NCI-H2171 treated with DMSO at 0.1 percent for 48 hours (cell line): ENCODE measurements around the gene KIAA0825.

Experiments
- DNase-seq: peaks from one replicate; lab custom pipeline; 2025; lab: John Stamatoyannopoulos, UW

Gene KIAA0825

DNA sequence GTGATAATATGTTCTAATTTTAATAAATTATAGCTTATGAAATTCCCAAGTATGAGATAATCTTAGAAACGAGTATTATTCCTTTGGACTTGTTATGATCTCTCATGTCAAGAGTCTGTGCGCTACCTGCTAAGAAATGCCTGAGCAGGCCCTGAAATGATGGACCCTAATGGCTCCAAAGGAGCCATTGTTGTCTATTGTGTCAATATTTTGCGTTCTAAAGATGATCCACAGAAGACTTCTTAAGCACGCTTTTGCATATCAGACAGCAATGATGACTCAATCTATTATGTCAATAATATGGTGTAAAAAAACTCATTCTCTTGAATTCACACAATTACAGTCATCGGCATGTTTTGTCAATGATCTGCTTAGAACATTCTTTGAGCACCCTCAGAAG lies 306.1 kb downstream of the KIAA0825 start:
- DNase-seq, result no peak

DNA sequence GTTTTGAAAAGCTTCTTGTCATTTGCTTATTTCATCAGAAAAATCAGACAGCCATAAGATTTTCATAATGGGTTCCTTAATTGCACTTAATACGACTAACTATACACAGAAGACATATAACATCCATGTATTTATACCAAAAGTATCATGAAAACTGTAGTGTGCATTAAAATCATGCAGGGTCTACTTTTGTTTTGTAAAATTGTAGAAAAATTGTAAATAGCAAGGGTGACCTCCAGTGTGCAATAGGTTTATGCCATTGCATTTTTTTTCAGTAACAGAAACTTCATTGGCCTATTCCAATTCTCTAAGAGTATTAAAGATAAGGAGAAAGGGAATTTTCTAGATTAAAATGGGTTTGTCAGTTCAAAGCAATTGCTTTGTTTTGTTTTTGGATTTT lies 307.6 kb downstream of the KIAA0825 start:
- DNase-seq, result no peak

DNA sequence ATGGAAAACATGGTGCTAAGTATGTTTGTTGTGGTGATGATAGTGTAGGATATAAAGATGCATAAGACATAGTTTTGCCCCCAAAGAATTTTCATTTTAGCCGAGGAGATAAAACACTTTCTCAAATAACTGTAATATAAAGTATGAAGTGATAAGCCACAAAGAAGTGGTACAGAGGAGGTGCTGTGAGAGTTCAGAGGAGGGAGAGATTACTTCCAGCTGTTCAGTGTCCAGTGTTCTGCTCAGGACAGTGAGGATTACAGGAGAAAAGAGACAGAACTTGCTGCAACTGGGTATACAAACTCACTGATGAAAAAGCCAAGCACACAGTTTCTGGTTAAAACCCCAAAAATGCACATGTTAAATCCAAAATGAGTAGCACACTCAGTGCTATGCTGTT lies 309.3 kb downstream of the KIAA0825 start:
- DNase-seq, result no peak

DNA sequence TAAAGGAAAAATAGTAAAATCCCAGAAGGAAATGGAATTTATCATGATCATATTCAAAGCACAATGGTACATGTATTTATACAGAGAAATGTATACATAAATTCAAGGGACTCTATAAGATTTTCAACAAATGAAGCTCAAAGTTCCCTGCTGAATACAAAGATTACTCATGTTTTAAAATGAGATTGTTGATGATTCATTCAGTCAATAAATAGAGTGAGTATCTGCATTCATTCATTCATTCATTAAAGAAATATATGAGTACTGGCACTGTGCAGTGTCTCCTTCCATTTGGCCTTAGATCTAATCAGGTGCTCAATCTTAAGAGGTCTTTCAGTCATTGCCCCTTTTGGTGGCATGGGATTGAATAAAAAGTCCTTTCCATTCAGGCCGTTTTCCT lies 310.0 kb downstream of the KIAA0825 start:
- DNase-seq, result no peak

DNA sequence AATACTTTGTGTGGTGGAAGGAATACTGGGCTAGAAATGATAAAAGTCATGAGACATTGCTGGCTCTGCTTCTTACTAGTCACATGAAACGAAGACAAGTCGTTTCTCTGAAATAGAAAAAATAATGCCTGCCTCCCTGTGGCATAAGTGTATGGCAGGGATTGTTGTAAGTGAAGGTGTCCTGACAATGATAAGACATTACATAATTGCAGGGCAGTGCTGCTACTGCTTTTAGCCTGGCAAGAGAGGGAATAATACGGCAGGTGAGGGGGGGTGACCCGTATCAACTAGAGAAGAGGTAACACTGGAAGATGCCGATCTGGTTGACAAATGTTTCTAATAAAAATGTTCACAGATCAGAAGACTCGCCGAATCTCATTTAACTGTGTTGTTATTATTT lies 314.3 kb downstream of the KIAA0825 start:
- DNase-seq, result no peak

DNA sequence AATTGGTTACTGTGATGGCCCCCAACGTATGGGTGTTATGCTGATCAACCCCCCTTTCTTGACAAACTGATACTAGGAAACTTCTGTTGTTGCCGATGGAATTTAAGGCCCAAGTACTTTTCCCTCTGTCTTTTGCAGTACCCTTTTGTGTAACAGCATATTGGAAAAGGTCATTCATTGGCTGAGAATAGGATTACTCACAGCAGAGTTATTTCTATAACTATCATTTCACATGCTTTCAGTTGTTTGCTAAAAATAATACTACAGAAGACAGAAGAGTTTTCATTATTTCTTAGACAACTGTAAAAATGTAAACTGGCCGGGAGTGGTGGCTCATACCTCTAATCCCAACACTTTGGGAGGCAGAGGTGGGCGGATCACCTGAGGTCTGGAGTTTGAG lies 329.5 kb downstream of the KIAA0825 start:
- no peak for DNase-seq

DNA sequence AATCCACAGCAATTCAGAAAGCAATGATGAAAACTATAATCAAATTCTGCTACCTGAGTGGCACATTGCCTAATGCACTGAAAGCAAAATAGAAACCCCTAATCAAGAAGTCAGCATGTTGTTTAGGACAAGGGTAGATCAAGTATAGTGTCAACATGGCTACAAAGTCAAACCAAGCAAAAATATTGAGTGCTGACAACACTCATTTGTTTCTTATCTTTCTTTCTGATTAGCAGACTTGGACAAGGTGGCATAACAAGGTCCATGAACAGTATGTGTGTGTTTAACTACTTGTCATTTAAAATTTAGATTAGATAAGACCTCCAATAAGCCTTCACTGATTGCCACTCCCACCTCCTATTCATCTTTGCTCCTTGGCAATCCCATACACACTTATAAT lies 332.4 kb downstream of the KIAA0825 start:
- no peak for DNase-seq

DNA sequence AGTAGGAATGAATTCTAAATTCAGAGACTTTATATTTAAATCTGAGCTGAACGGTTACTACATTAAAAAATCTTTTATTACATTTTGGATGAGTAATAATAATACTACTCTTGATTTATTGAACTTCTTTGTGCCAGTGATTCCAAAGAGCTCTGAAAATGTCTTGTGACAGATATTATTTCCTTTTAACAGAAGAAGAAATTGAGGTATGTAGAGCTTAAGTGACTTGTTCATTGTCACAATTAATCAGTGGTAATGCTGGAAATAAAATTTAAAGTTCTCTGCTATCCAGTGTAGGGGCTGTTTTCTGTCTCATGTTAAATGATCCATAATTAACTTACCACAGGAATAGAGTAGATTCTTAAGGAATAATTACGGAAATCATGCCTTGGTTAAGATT lies 335.3 kb downstream of the KIAA0825 start:
- no peak for DNase-seq

DNA sequence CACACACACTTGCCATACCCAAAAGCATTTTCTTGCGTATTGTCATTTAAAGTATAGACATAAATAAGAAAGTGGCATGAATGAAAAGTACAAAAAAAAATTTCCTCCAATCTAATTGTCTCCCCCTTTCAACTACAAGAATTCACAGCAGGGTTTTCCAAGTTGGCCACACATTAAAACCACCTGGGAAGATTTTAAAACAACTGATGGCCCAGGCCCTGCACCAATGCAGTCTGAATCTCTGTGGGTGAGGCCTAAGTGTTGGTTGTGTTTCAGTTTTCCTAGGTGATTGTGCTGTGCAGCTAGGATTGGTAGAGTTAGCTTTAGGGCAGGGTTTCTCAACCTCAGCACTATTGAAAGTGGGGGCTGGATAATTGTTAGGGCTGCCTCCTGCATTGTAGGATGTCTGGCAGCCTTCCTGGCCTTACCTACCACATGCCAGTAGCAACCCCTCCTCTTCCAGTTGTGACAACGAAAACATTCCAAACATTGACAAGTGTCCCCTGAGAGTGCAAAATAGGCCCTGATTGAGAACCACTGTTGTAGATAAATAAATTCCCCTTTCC lies 337.1 kb downstream of the KIAA0825 start:
- DNase-seq, result no peak

DNA sequence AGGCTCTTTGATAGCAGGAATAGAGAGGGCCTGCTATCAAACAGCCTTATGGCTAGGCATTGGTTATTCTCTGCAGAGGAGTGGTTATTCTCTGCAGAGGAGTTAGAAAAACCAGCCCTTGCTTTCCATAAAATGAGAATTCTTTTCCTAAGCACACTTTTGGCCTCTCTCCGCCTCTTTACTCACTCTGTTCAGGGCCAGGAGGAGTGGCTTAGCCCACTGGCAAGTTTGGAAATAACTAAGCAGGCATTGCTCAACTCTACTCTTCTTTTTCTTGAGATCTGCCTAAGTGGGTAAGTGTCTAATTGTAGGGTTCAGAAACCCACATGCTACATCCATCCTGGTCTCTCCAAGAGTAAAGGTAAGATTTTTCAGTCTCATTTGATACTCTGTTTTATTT lies 341.7 kb downstream of the KIAA0825 start:
- DNase-seq, result no peak

DNA sequence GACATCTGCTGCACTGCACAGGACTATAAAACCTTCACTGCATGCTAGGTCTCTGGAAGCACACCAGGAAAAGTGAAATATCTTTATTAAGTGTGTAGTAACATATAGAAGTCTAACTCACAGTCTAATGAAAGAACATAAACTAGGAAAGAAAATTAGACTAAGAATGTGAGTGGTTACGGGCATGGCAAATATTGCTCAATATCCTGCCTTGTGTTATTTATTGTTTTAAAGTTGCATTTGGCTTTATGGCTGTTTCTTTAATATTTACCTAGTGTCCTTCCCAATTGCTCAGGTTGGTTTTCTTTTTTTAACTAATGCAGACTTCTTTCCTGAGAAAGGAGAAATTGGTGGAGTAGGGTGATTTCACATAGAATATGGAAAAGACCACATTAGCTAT lies 342.4 kb downstream of the KIAA0825 start:
- no peak for DNase-seq

DNA sequence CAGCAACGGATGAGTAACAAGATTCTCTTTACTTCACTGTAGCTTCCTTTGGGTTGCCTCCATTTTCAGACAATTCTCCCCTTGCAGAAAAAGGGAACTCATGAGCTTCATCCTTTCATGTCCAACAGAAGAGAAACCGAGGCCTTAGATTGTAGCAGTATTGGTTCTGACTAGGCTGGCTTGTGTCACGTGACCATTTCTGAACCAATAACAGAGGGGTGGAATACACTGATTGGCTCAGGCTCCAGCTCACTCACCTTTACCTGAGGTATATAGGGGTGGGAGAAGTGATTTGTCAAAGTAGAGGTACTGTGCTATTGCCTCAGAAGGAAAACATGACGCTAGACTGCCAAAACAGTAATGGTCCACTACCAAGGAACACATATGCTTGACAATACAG lies 343.7 kb downstream of the KIAA0825 start:
- no peak for DNase-seq

DNA sequence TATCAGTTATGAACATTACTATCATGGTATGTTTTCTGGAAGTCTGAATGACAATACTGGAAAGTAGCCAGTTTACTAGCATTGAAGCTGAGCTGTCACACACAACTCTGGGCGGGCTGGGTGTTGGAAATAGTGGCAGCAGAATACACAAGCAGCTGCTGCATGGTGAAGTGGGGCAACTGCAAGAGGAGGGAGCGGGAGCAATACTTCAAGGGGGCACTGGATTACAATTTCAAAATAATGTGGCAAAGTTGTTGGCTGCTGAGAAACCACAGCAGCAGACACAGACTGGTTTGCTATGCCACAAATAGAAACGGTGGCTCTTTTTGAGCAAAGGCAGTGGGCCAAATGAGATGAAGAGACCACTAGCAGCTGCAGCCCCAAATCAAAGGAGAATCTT lies 350.2 kb downstream of the KIAA0825 start:
- no peak for DNase-seq

DNA sequence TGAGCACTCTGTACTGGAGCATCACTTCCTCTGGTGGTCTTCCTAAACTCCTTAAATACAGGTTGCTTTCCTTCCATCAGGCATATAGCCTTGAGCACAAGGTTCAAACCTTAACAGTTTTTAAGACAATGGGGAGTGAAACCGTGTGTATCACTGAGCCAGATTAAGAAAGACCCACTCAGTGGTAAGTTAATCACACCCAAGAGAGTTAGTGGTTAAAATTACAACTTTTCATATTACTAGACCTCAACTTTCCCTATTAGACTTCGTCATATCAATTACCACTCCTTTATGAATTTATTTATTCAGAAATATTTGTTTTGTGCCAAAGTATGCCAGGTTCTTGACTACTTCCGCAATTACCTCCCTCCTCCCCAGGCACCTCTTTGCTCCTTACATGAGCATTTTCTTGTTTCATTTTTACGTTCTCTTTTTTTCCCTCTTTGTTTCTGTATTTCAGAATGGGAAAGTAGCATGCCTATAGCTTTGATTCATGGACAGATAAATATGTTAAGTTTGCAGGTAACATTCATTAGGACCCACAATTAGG lies 351.0 kb downstream of the KIAA0825 start:
- no peak for DNase-seq

DNA sequence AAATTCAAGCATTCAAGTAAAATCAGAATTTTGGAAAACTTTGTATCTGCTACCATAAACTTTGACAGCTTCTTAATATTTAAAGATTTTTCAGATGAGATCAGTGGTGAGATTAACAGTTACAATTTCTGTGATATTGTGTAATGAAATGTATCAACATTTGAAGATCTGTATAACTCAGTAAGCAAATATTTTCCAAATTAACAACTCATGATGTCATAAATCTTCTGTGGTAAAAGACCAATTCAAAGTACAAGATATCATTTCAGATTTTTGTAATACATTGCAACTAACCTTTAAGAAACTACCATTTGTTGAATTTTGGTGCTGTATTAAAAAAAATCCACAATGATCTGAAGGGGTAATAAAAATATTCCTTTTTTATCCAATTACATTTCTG lies 352.2 kb downstream of the KIAA0825 start:
- DNase-seq, result no peak

DNA sequence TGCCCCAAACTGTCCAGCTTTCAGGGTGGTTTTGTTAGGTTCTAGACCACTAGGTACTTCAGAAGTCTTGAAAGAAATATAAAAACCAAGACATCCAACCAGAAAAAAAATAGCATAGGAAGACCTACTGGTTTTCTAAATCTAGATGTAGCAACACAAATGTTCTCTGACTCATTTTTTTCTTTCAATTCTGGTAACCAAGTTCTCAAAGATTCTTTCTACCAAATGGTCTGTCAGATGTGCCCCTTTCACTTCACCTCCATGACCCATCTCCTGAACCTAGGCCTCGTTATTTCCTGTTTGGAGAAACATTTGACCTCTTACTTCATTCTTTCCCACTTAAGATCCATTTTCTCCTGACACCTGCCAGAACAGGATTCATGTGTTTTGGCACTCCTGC lies 355.3 kb downstream of the KIAA0825 start:
- no peak for DNase-seq

DNA sequence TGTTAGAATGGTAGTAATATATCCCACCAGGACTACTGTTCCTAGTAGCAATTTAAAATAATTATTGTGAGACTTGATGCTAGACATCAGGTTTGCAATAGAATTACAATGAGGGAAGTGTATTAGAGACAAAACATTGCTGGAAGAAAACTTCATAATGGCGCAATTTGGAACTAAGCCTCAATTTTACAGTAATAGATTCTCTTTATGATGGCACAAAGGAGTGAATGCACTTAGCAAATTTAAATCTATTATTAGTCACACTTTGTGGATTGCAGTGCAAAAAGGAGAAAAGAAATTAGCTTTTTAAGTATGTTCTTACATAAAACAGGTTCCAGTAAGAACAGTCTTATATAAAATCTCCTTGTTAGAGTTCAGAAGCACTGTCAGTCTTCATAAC lies 358.3 kb downstream of the KIAA0825 start:
- DNase-seq, result no peak

DNA sequence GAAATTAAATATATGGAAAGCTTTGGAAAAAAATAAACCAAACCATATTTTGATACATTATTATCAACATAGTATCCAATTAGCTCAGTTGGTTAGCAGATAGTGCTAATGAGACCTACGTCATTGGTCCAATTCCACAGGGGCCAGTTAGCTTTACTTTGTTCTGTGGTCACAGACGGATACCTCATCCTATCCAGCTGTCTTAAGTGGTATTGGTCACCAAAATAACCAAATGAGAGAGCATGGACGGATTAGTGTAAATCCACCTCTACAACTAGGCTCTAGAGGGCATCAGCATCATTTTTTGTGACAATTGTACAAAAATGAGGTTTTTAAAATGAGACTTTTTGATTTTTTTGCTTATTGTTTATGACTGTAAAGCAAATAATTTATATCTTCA lies 364.2 kb downstream of the KIAA0825 start:
- DNase-seq, result no peak

DNA sequence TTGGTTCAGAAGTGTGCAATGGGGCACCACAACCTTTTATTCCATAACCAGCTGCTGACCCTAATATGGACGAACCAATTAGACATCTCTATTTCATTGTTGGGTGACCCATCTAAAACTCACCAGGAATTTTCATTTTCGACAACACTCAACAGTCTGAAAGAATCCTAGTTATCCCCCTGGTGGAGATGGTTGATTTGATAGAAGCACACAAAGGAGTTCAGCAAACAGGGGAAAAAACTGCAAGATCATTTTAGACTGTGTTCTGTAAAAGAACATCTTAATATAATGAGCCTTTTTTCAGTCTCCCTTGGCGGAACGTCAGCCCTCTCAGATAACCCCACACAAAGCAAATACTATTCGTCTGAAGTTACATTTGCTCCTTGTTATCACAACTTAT lies 367.4 kb downstream of the KIAA0825 start:
- no peak for DNase-seq

DNA sequence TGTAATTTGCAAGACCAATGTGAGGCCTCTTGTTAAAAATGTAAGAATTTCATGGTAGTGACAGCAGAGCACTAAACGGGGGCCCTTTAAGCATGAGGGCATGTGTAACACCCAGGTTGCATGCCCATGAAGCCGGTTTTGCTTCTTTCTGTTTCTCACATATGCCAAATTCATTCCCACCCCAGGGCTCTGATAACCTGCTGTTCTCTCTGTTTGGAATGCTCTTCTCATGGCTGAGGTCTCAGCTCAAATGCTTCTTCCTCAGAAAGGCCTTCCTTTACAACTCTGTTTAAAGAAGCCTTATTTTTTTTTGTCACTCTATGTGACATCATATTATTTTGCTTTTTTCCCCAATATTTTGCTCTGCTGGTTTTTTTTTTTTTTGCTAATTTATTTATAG lies 369.0 kb downstream of the KIAA0825 start:
- DNase-seq, result no peak

DNA sequence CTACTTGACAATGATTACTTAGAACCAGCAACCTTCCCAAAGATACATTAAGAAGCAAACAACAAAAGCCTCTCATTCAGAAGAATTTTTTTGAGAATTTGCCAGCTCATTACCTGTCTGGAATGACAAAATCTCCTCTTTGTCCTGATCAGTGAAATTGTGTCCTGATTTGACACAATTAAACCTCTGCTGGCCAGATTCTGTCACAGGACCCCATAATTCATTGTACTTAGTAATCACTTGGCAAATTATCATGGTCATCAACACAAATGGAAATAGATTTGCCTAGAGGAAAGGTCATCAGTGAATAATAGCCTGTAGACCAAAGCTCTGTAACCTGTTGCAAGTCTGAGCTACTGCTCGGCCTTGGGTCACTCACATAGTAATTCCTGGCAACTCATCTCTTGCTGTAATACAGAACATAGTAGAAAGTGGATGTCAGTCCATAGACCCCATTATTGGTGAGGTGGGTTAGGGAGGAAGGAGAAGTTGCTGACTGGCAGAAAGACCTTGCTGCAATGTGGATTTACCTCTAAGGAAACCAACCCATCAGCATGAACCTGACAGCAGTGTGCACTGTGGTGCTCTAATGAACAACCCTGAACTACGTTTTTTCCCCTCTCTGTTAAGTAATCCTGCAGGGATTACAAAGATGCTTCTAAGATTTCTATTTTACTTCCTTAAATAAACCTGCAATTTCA lies 370.1 kb downstream of the KIAA0825 start:
- DNase-seq, result no peak

DNA sequence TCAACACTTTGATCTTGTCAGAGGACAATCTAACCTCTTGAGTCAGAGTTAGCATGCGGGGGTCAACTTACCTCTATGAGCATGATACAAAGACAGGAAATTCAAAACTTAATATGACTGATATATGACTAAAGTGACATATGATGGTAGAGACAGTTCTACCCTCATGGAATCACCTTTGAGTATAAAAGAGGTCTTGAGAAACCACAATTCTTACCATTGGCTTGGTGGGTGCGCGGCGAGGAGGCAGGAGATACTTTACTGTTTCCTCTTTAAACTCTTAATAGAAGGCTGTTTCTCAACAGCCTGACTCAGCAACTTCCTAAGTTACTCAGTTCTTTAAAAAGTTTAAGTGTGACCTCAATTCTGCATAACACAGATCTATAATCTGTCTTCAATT lies 372.8 kb downstream of the KIAA0825 start:
- no peak for DNase-seq

DNA sequence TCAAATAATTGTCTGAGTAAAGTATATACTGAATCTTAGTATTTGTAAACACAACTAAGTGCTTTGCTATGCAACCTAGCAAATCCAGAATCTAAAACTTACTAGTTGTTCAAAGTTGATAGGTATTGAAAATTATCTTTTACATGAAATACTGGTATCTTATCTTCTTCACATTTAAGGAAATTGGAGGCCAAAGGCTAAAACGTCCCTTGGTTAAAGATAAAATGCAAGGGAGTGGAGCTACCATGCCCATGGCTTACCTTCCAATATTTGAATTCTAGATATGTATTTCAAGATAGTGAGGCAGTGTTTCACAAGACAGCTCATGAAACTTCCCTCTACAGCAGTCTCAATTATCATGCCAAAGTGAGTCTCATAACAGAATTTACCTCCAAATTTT lies 373.5 kb downstream of the KIAA0825 start:
- DNase-seq, result no peak

DNA sequence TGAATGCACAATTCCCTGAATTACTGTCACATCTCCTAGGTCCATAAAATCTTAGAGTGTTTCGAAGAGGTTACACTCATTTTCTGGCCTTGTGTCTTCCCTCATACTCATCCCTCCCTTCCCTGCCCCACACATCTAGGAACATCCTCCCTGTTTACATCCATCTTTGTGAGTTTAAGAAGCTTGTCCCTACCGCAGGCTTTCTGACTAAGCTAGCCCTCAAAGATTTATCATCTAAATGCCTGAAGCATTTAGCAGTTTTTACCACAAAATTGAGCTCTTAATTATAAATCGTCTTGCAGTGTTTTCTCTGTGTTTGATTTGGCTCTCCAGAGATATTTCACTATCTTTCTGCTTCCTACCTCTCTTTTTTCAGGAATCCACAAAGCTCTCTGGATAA lies 374.8 kb downstream of the KIAA0825 start:
- no peak for DNase-seq
